ENCODE measurements around the gene LRRC4C. TPM values are rescaled to one million over a fixed set of nuclear protein-coding genes. Genes with fewer than 3 reads are reported as not detected.

LRRC4C gene
- total RNA-seq, 1 donor: 0.27 TPM

GRCh38 chr11:40354121-40354520, 1105.3 kb downstream of the LRRC4C start:
- DNase-seq (ENCODE audit: low read depth): no peak
- no peak overlapping the region for H3K4me3 ChIP-seq (ENCODE audit: low read depth, low read length)
- no peak for TF ChIP-seq CTCF (IDR thresholded peaks at IDR 0.05; ENCODE audit: insufficient read depth, low read length)

GRCh38 chr11:40340911-40341310, 1118.5 kb downstream of the LRRC4C start:
- TF ChIP-seq CTCF (IDR thresholded peaks at IDR 0.05; ENCODE audit: insufficient read depth, low read length): no peak
- DNase-seq (ENCODE audit: low read depth): no peak
- no peak overlapping the region for H3K4me3 ChIP-seq (ENCODE audit: low read depth, low read length)

GRCh38 chr11:40338739-40339138, 1120.7 kb downstream of the LRRC4C start:
- no peak for TF ChIP-seq CTCF (IDR thresholded peaks at IDR 0.05; ENCODE audit: insufficient read depth, low read length)
- DNase-seq (ENCODE audit: low read depth): peak; percentile 21

GRCh38 chr11:40338062-40338461, 1121.4 kb downstream of the LRRC4C start:
- no peak for TF ChIP-seq CTCF (IDR thresholded peaks at IDR 0.05; ENCODE audit: insufficient read depth, low read length)
- H3K4me3 ChIP-seq (ENCODE audit: low read depth, low read length): no peak overlapping the region
- no peak for DNase-seq (ENCODE audit: low read depth)

More at GRCh38 chr11:40338739-40339138, 1120.7 kb downstream of the LRRC4C start:
- H3K4me3 ChIP-seq (ENCODE audit: low read depth, low read length): no peak overlapping the region

- no peak for DNase-seq (ENCODE audit: low read depth)
- TF ChIP-seq CTCF (IDR thresholded peaks at IDR 0.05; ENCODE audit: insufficient read depth, low read length): no peak
- no peak overlapping the region for H3K4me3 ChIP-seq (ENCODE audit: low read depth, low read length)
These were observed 1122.3 kb downstream of the LRRC4C start for GRCh38 chr11:40337118-40337517.

GRCh38 chr11:40328890-40329614, 1130.4 kb downstream of the LRRC4C start:
- no peak overlapping the region for H3K4me3 ChIP-seq (ENCODE audit: low read depth, low read length)
- peak; percentile 99 for DNase-seq (ENCODE audit: low read depth)

More at GRCh38 chr11:40328890-40329614, 1130.4 kb downstream of the LRRC4C start:
- TF ChIP-seq CTCF (IDR thresholded peaks at IDR 0.05; ENCODE audit: insufficient read depth, low read length): no peak
